ENCODE results near the gene CST3.

DNA sequence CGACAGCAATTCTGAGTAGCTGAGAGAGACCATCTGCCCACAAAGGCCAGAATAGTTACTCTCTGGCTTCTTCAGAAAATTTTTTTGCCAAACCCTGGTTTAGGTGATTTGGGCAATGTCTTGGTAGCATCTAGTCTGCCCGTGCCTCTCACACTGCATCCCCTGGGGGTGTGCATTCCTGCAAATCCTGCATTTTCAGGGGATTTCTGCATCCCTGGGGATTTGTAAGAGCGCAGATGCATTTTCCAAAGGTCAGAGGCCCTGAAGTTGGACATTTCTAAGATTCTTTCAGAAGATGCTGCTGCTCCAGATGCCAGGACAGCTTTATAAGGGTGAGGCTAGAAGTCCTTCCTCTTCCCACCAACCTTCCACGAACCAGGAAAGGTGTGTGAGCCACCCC lies 36.0 kb downstream of the CST3 start:
- TF ChIP-seq CTCF (IDR thresholded peaks at IDR 0.05; ENCODE audit: borderline replicate concordance, extremely low read depth, low read length, poor library complexity, severe bottlenecking) (no peak), EZH2 (IDR thresholded peaks at IDR 0.05; ENCODE audit: borderline replicate concordance, low read depth, low read length, severe bottlenecking) (no peak)

All from DND-41 (cell line).